Thoracic aorta (tissue), 2 donors: ENCODE measurements around the gene COPZ1. TPM values are rescaled to one million over a fixed set of nuclear protein-coding genes. Genes with fewer than 3 reads are reported as not detected.

Experiments used
- ATAC-seq: fragments of 150-250 bp; one replicate; pipeline ENCODE4 v1.8.0; 2017; ENCODE audit warnings: low read depth; ENCODE audit not compliant: insufficient number of reproducible peaks, low FRiP score
- DNase-seq: peaks from one replicate; pipeline ENCODE4 v3.0.0-alpha.2; 2020; ENCODE audit warnings: low spot score
- H3K27ac ChIP-seq, 2 donors: fragments of 200-600 bp; sonication (generic); 1 replicate in 1 of 2; 2 replicates in 1 of 2; pipeline ENCODE4 v1.5.1; 2016; ENCODE audit warnings: mild to moderate bottlenecking in 2 of 2, moderate library complexity in 2 of 2
- H3K27me3 ChIP-seq: fragments of 200-600 bp; sonication (generic); replicated peaks from 2 replicates; pipeline ENCODE4 v1.6.0; 2016; ENCODE audit warnings: mild to moderate bottlenecking; ENCODE audit not compliant: insufficient read depth
- H3K36me3 ChIP-seq: fragments of 200-600 bp; sonication (generic); one replicate; pipeline ENCODE4 v1.5.1; 2016
- H3K4me1 ChIP-seq, 2 donors: fragments of 200-600 bp; sonication (generic); 1 replicate in 1 of 2; 2 replicates in 1 of 2; pipeline versions ENCODE4 v1.5.1 to v1.6.0; 2016; ENCODE audit warnings: low read depth in 2 of 2, mild to moderate bottlenecking in 1 of 2; ENCODE audit not compliant: control insufficient read depth in 1 of 2
- H3K4me3 ChIP-seq: fragments of 200-600 bp; sonication (generic); 2 replicates; pipeline ENCODE4 v1.5.1; 2016; ENCODE audit warnings: mild to moderate bottlenecking
- H3K9me3 ChIP-seq: fragments of 200-600 bp; sonication (generic); 2 replicates; pipeline ENCODE4 v1.5.1; 2016
- total RNA-seq, 2 donors: library from RNA; depleted of rRNA; stranded (reverse); fragments of >200 nt; gene quantifications; one replicate each; pipeline versions ENCODE4 v1.1.0 to v1.2.3, GENCODE V29; 2016
- TF ChIP-seq, protein P1 (sequence below): fragments of 200-600 bp; sonication (generic); IDR thresholded peaks from one replicate; pipeline ENCODE4 v1.5.1; 2019; ENCODE audit warnings: antibody characterized with exemption

The COPZ1 gene
- total RNA-seq, 2 donors from 2014 or later: 38.7 to 59.4 TPM

DNA sequence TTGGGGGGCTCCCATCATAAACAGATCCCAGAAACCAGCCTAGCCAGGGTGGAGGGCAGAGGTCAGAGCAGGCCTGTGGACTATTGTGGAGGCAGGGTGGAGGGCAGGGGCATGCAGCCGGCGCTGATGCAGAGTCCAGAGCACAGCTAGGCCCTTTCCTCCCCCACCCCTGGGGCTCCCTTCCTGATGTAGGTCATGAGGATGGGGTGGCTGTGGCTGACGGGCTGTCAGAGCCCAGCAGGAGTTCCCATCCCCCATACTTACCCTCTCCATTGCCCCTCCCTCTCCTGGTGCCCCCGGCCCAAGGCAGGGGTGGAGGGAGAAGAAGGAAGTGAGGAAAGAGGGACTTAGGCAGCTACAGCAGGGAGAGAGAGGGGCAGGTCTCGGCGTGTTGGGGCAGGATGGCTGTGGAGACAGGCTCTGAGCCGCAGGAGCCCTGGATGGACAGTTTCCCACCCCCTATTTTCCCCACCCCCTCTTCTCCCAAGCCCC, 65.3 kb downstream of the COPZ1 start:
- Histone ChIP-seq H3K4me1 (peaks cover 0 to 14% of the 10 kb centered on the region in 2 donors), H3K27me3 (no peaks in the 10 kb centered on the region), H3K27ac (no peak overlapping the region), H3K36me3 (peaks cover 14% of the 10 kb centered on the region), H3K9me3 (no peaks in the 10 kb centered on the region), H3K4me3 (no peak overlapping the region)
- TF ChIP-seq, protein P1, sequence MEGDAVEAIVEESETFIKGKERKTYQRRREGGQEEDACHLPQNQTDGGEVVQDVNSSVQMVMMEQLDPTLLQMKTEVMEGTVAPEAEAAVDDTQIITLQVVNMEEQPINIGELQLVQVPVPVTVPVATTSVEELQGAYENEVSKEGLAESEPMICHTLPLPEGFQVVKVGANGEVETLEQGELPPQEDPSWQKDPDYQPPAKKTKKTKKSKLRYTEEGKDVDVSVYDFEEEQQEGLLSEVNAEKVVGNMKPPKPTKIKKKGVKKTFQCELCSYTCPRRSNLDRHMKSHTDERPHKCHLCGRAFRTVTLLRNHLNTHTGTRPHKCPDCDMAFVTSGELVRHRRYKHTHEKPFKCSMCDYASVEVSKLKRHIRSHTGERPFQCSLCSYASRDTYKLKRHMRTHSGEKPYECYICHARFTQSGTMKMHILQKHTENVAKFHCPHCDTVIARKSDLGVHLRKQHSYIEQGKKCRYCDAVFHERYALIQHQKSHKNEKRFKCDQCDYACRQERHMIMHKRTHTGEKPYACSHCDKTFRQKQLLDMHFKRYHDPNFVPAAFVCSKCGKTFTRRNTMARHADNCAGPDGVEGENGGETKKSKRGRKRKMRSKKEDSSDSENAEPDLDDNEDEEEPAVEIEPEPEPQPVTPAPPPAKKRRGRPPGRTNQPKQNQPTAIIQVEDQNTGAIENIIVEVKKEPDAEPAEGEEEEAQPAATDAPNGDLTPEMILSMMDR: no peak
- DNase-seq: no peak
- no peak for ATAC-seq

DNA sequence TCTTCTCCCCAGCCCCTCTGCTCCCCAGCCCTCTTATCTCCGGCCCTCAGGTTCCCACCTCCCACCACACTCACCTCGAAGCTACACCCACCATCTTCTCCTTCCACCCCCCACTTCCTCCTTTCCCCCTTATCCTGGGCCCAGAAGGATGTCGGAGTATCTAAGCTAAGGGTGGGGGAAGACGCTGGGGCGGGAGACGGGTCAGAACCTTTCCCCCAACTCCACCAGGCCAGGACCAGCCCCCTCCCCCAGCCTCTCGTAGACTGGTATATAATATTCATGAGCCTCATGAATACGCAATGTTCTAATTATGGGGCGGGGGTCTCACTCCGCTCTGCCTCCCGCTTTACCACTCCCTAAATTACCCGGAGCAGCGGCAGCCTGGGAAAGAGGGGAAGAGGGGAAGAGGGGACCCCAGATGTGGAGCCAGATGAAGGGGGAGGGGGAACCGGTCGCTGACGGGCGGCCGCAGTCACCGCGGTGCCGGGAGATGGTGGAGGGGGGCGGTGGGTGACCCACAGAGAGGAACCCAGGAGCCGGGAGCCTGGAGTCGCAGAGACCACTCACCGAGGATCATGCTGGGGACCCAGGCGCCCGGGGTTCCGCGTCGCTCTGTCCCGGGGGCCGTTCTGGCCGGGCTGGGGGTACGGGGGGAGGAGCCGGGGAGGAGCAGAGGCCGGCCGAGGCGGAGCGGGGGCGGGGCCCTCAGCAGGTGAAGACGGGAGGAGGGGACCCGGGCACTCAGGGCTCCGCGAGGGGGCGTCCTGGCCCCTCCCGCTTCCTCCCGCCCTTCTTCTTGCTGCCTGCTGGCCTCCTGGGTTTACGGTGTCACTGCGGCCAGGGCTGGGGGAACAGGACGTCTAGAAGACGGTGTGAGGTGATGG, 66.0 kb downstream of the COPZ1 start:
- DNase-seq (no peak), ATAC-seq (no peak)
- Histone ChIP-seq H3K36me3 (peaks cover 19% of the 10 kb centered on the region), H3K9me3 (no peaks in the 10 kb centered on the region), H3K27me3 (no peaks in the 10 kb centered on the region), H3K27ac (no peak overlapping the region), H3K4me3 (peak overlapping the region; percentile 65), H3K4me1 (peaks cover 0 to 14% of the 10 kb centered on the region in 2 donors)
- TF ChIP-seq, protein P1: no peak

DNA sequence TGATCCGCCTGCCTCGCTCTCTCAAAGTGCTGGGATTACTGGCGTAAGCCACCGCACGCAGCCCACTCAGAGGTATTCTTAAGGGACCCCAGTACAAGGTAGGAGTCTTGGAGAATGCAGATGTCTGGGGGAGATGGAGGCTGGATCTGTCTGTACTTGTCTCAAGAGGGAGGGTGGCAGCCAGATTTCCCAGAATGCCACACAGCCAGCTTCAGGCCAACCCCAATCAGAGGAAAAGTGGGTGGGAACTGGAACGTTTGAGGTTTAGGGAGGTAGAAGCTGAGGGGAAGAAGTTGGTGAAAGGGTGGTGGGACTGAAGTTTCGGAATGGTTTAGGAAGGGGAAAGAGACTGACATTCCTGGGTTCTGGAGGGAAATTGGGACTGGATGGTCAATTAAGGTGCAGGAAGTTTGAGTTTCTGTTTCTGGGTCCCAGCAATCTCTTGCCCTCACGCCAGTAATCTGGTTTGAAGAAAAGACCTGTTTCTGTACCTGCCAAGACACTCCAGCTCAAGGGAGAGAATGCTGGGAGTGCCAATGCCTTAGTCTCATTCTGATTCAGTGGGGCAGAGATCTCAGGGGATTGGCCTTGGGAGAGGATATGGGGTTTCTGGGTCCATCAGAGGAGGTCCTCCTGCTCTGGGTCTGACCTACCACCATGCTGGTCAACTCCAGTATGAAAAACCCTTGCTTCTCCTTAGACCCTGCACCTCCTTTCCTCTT, 67.7 kb downstream of the COPZ1 start:
- DNase-seq (no peak), ATAC-seq (no peak)
- H3K4me3 ChIP-seq: no peak overlapping the region
- TF ChIP-seq, protein P1: no peak
- no peak overlapping the region for H3K27ac ChIP-seq
- peaks cover 34% of the 10 kb centered on the region for H3K36me3 ChIP-seq
- H3K27me3 ChIP-seq: no peaks in the 10 kb centered on the region
- H3K4me1 ChIP-seq: peaks cover 0 to 14% of the 10 kb centered on the region in 2 donors
- no peaks in the 10 kb centered on the region for H3K9me3 ChIP-seq

GRCh38 chr12:54393207-54393609, 68.3 kb downstream of the COPZ1 start:
- DNase-seq (no peak), ATAC-seq (no peak)
- Histone ChIP-seq H3K27ac (no peak overlapping the region), H3K4me3 (no peak overlapping the region), H3K36me3 (peaks cover 40% of the 10 kb centered on the region), H3K27me3 (no peaks in the 10 kb centered on the region), H3K4me1 (peaks cover 0 to 14% of the 10 kb centered on the region in 2 donors), H3K9me3 (no peaks in the 10 kb centered on the region)
- TF ChIP-seq, protein P1: no peak

- Histone ChIP-seq H3K4me3 (no peak overlapping the region), H3K27me3 (no peaks in the 10 kb centered on the region), H3K36me3 (peaks cover 45% of the 10 kb centered on the region), H3K4me1 (peaks cover 0 to 14% of the 10 kb centered on the region in 2 donors), H3K27ac (no peak overlapping the region), H3K9me3 (no peaks in the 10 kb centered on the region)
- ATAC-seq (no peak), DNase-seq (no peak)
- TF ChIP-seq, protein P1: no peak
These were observed 68.8 kb downstream of the COPZ1 start for GRCh38 chr12:54393743-54394142.
